Islet of Langerhans (tissue), 1 donor: ENCODE measurements around the gene MRPL41.
"Not testable (repeated sequence)": the region's sequence is repeated elsewhere in the genome, so short reads cannot be mapped to it uniquely, and the experiment has no call there.

Source experiments
- FAIRE-seq: peaks from one replicate; lab custom pipeline; 2011; peaks lifted over from hg19 to GRCh38; lab: Jason Lieb, UNC

MRPL41 gene

DNA sequence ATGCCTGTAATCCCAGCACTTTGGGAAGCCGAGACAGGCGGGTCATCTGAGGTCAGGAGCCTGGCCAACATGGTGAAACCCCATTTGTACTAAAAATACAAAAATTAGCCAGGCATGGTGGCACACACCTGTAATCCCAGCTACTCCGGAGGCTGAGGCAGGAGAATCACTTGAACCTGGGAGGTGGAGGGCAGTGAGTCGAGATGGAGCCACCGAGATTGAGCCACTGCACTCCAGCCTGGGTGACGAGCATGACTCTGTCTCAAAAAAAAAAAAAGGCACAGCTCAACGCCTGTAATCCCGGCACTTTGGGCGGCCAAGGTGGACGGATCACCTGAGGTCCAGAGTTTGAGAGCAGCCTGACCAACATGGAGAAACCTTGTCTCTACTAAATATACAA is 2.0 kb downstream of the MRPL41 start:
- not testable (repeated sequence) for FAIRE-seq

DNA sequence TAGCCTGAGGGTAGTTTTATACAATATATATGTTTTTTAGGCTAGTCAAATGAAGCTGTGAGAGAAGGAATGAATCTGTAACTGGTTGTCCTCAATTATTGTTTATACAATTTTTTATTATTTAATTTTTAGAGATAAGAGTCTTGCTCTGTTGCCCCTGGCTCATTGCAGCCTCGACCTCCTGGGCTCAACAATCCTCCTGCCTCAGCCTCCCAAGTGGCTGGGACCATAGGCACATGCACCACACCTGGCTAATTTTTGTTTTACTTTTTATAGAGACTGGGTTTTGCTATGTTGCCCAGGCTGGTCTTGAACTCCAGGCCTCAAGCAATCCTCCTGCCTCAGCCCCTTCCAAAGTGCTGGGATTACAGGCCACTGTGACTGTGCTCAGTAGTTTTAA is 2.7 kb downstream of the MRPL41 start:
- no peak for FAIRE-seq

GRCh38 chr9:137555179-137555578 is 3.5 kb downstream of the MRPL41 start:
- no peak for FAIRE-seq

- FAIRE-seq = no peak
Observed at GRCh38 chr9:137556069-137556838, 4.6 kb downstream of the MRPL41 start.

DNA sequence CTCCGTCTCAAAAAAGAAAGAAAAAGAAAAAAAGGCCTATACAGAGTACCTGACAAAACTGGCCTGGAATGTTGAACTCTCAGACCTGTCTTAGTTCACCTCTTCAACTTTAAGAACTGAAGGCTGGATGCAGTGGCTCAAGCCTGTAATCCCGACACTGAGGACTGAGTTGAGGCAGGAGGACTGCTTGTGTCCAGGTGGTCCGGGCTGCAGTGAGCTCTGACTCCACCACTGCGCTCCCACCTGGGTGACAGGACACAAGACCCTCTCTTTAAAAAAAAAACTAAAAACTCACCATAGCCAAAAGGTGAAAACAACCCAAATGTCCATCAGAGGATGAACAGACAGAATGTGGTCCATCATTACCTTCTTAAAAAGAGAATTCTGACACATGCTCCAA is 6.4 kb downstream of the MRPL41 start:
- FAIRE-seq = no peak

GRCh38 chr9:137564134-137564533 is 12.5 kb downstream of the MRPL41 start:
- no peak for FAIRE-seq

DNA sequence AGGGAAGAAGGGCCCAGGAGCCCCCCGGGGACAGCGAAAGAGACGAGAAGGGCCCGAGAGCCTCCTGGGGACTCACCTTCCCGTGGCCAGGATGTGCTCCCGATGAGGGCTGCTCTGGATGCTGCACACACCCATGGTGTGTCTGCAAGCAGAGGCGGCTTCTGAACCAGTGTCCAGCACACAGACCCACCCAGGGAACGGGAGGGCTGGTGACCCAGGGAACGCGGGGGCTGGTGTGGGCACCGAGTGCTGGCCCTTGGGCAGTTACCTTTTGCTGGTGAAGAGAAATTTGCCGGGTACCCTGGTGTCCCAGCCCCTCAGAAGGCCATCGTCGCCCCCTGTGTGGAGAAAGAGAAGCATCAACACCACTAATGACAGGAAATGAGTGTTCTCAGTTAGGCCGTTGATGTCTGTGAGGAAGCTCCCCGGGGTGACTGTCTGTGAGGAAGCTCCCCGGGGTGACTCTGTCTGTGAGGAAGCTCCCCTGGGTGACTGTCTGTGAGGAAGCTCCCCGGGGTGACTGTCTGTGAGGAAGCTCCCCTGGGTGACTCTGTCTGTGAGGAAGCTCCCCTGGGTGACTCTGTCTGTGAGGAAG is 13.2 kb downstream of the MRPL41 start:
- FAIRE-seq = no peak

DNA sequence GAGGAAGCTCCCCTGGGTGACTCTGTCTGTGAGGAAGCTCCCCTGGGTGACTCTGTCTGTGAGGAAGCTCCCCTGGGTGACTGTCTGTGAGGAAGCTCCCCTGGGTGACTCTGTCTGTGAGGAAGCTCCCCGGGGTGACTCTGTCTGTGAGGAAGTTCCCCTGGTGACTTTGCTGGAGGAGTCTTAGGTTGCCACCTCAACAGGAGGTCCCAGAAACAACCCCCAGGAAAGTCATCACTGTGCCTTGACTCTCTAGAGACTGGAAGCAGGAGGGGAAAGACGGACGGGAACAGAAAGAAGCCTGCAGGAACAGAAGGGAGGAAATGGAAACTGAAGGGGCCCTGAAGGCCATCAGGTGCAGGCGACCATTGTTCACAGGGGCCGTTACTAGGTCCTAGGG is 16.8 kb downstream of the MRPL41 start:
- not testable (repeated sequence) for FAIRE-seq

DNA sequence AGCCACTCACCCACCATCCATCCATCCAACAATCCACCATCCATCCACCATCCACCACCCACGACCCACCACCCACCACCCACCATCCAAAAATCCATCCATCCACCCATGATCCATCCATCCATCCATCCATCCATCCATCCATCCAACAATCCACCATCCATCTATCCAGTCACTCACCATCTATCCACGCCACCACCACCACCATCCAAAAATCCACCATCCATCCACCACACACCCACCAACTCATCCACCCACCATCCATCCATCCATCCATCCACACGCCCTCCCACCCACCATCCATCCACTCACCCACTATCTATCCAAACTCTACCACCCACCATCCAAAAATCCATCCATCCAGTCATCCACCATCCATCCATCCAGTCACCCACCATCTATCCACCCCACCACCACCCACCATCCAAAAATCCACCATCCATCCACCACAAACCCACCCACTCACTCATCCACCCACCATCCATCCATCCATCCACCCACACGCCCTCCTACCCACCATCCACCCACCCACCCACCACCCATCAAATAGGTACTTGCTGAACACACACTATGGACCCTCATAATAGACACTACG is 18.0 kb downstream of the MRPL41 start:
- no peak for FAIRE-seq

- FAIRE-seq = no peak
Observed at GRCh38 chr9:137570566-137570965, 18.9 kb downstream of the MRPL41 start.

DNA sequence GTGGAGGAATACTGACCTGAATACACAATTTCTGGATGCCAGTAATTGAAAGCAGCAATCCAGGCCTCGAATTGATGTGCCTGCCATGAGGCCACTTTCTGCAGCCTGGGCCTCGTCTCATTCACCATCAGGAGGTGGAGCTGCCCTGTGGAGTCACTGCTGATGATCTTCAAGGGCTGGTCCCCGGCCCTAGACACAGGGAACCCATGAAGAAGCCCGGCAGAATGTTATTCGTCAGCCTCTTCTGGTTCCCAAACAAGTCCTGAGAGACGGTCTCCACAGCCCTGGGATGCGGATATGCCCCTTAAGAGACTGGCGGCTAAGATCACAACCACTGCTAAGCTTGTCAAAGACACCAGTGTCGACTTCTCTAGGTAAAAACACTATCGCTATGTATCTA is 22.5 kb downstream of the MRPL41 start:
- no peak for FAIRE-seq

DNA sequence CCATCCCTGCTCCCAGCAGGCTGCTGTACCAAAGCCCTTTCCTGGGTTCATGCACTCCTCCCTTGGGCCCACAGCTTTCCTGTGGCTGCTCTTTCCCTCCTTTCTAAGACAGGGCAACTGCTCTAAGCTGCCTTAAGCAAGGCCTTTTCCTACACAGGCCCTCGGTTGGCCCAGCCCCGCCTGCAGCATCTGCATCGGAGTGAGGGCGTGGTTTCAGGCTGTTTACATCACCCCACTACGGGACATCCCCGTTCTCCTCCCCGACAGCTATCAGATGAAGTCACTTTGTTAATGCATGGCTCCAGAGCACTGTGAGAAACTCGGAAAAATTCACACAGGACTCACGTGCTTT is 23.7 kb downstream of the MRPL41 start:
- FAIRE-seq = no peak

DNA sequence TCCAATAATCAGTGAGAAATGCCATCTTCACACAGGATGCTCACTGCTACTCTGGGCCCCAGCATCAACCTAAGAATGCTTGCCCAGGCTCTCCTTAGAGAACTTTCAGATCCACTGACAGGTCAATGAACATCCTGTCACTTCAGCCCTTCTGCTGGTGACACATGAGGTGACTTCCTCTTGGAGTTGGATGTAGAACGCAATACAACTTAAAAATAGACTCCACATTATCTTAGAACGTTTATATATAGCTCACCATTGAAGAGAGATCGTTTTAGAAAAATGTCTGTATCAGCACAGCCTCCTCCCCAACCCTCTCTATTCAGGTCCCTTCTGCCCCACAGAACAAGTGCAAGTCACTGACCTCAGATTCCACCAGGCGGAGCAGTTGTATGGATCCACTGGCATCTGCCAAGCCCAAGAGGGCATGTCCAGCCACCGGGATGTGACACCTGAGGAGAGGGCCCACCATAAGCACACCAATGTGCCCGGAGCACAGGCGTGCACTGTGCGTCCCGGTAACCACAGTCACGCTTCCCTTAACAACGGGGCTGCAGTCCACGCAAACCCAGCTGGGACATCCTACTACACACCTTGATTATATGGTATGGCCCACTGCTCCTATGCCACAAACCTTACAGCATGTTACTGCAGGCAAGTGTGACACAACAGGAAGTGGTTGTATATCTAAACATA is 24.2 kb downstream of the MRPL41 start:
- FAIRE-seq = no peak

- FAIRE-seq = no peak
Observed at GRCh38 chr9:137578518-137579258, 27.0 kb downstream of the MRPL41 start, which contains the start of gene DPH7. Gene DPH7, minus strand, starts transcription at chr9:137578925. Its CDS starts 148 bp downstream, at chr9:137578777.

GRCh38 chr9:137579259-137579604 is 27.6 kb downstream of the MRPL41 start:
- no peak for FAIRE-seq

- FAIRE-seq = no peak
Observed at GRCh38 chr9:137580209-137580953, 28.7 kb downstream of the MRPL41 start.

- no peak for FAIRE-seq
Observed at GRCh38 chr9:137580954-137581322, 29.3 kb downstream of the MRPL41 start.

GRCh38 chr9:137581361-137582285 is 29.9 kb downstream of the MRPL41 start:
- FAIRE-seq = no peak

- FAIRE-seq = no peak
Observed at GRCh38 chr9:137582286-137582860, 30.7 kb downstream of the MRPL41 start.

DNA sequence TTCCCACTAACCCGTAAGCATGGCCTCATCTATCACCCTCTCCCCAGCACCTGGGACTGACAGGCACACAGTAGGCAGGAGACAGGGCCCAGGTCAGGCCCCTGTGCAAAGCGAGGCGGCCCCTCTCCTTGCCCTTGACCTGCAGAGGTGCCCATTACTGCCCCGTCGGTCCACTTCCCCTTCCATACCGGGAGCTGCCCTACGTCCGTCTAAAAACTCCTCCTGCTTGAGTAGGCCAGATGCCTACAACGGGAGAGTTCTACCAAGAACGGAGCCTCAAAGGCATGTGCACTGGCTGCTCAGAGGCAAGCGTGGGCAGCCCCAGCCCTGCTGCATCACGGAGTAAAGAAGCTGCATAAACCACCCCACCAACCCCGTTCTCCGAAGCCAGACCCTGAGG is 31.7 kb downstream of the MRPL41 start:
- FAIRE-seq = no peak
